PC-3 (cell line): ENCODE measurements around the gene NUB1. TPM values are rescaled to one million over a fixed set of nuclear protein-coding genes. Genes with fewer than 3 reads are reported as not detected.

Source experiments
- ATAC-seq: fragments of 200-7000 bp; cut with Tn5 transposase; 2 replicates; pipeline ENCODE4 v1.9.1; 2020; ENCODE audit warnings: mild to moderate bottlenecking, moderate library complexity
- BruUV-seq: library from RNA; stranded (reverse); fragments of 400-500 nt; replicated peaks from 2 replicates; lab custom pipeline; 2021; lab: Mats Ljungman, UMichigan
- CTCF ChIA-PET: fragments of 300-600 bp; sonication (Branson Sonifier 250); formaldehyde crosslinking; loops from one replicate; lab custom pipeline; 2022; ENCODE audit warnings: antibody characterized with exemption; lab: Charles Lee
- POLR2A ChIA-PET: fragments of 300-600 bp; sonication (Branson Sonifier 250); formaldehyde crosslinking; loops from one replicate; lab custom pipeline; 2022; ENCODE audit warnings: antibody characterized with exemption; ENCODE audit not compliant: unreplicated experiment; lab: Charles Lee
- DNase-seq: peaks from one replicate; pipeline ENCODE4 v3.0.0-alpha.2; 2015
- H2AFZ ChIP-seq: fragments of 300-600 bp; sonication (generic); 2 replicates; pipeline ENCODE4 v1.6.0; 2016; ENCODE audit warnings: antibody characterized with exemption, low read length
- H3F3A ChIP-seq: fragments of 300-600 bp; sonication (generic); one replicate; pipeline ENCODE4 v1.6.0; 2017; ENCODE audit warnings: antibody characterized with exemption, low read length, control low read depth, mild to moderate bottlenecking; ENCODE audit not compliant: unreplicated experiment
- H3K27ac ChIP-seq: fragments of 300-600 bp; sonication (generic); 2 replicates; pipeline ENCODE4 v1.5.1; 2016; ENCODE audit warnings: mild to moderate bottlenecking, low read length
- H3K27me3 ChIP-seq: fragments of 300-600 bp; sonication (generic); 2 replicates; pipeline ENCODE4 v1.6.1; 2016; ENCODE audit warnings: low read length, mixed read lengths
- H3K36me3 ChIP-seq: fragments of 300-600 bp; sonication (generic); 2 replicates; pipeline ENCODE4 v1.6.1; 2016; ENCODE audit warnings: low read depth, mixed run types, low read length, mixed read lengths
- H3K4me1 ChIP-seq: fragments of 300-600 bp; sonication (generic); 2 replicates; pipeline ENCODE4 v1.5.1; 2016; ENCODE audit warnings: low read length; ENCODE audit not compliant: insufficient read depth
- H3K4me2 ChIP-seq: fragments of 300-600 bp; sonication (generic); 2 replicates; pipeline ENCODE4 v1.6.0; 2016; ENCODE audit warnings: low read length
- H3K4me3 ChIP-seq: fragments of 300-600 bp; sonication (generic); 2 replicates; pipeline ENCODE4 v1.5.1; 2016; ENCODE audit warnings: mild to moderate bottlenecking, low read length, mixed read lengths
- H3K79me2 ChIP-seq: fragments of 300-600 bp; sonication (generic); 2 replicates; pipeline ENCODE4 v1.6.1; 2017; ENCODE audit warnings: low read length, mixed read lengths
- H3K9ac ChIP-seq: fragments of 300-600 bp; sonication (generic); 2 replicates; pipeline ENCODE4 v1.6.0; 2016; ENCODE audit warnings: mild to moderate bottlenecking, low read length
- H3K9me2 ChIP-seq: fragments of 300-600 bp; sonication (generic); replicated peaks from 2 replicates; pipeline ENCODE4 v1.6.1; 2016; ENCODE audit warnings: mixed run types, low read length, mixed read lengths
- H3K9me3 ChIP-seq: fragments of 300-600 bp; sonication (generic); 2 replicates; pipeline ENCODE4 v1.6.1; 2016; ENCODE audit warnings: low read length, mixed read lengths
- H4K20me1 ChIP-seq: fragments of 300-600 bp; sonication (generic); 2 replicates; pipeline ENCODE4 v1.6.1; 2016; ENCODE audit warnings: low read length, mixed read lengths
- CTCF ChIP-seq: fragments of 300-600 bp; sonication (generic); conservative IDR thresholded peaks from 2 replicates; pipeline ENCODE4 v1.5.1; 2017; ENCODE audit warnings: antibody characterized with exemption, low read depth, mild to moderate bottlenecking, low read length
- EZH2 ChIP-seq: fragments of 300-600 bp; sonication (generic); IDR thresholded peaks from one replicate; pipeline ENCODE4 v1.6.1; 2017; ENCODE audit warnings: antibody characterized with exemption, mild to moderate bottlenecking, low read length; ENCODE audit not compliant: unreplicated experiment
- EZH2phosphoT487 ChIP-seq: fragments of 300-600 bp; sonication (generic); IDR thresholded peaks from 2 replicates; pipeline ENCODE4 v1.6.1; 2018; ENCODE audit warnings: mild to moderate bottlenecking, antibody characterized with exemption, low read length, borderline replicate concordance
- intact Hi-C: fragments of 100-400 bp; cut with micrococcal nuclease; formaldehyde crosslinking; loops from 2 replicates; pipeline ENCODE4 v1.9.0; 2023
- total RNA-seq: library from RNA; depleted of rRNA; stranded (reverse); fragments of >200 nt; gene quantifications from 2 replicates; pipeline ENCODE4 v1.2.3, GENCODE V29; 2014

Gene NUB1
- total RNA-seq, 1 experiment from 2014 or later, result 40.1 TPM

DNA sequence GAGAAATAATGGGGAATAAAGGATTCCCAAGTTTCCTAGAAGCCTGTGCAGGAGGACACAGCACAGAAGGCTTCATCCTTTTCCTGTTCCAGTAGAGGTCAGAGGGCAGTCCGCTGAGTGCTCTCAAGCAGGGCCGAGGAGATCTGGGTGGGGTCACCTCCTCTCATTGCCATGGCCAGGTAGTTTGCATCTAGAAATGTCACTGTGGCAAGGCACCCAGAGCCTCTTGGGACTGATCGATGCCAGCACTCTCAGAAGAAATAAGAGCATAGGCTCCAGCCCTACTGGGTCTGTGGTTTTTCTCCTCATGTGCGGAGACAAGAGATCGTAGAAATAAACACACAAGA is 7.9 kb downstream of the NUB1 start:
- peaks cover 44% of the 10 kb centered on the region for H3K36me3 ChIP-seq
- TF ChIP-seq CTCF (no peak), EZH2phosphoT487 (no peak), EZH2 (no peak)

DNA sequence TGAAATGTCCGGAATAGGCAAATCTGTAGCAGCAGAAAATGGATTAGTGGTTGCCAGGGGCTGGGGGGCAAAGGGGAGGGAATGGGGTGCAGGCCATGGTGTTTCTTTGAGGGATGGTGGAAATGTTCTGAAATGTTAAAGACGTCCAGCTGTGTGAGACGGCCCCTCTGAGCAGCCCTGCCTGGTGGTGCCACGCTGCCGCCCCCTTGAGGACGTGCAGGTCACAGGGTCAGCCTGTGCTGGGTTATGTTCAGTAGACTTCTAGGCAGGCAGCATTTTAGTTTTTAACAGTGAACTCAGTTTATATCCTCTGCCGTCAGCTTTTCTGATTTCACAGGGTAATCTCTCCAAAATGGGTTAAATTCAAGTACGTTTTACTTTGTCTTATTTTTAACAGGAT is 9.4 kb downstream of the NUB1 start:
- Histone ChIP-seq H4K20me1 (no peaks in the 10 kb centered on the region), H3K27ac (no peak overlapping the region), H3K36me3 (peaks cover 45% of the 10 kb centered on the region), H3K27me3 (no peaks in the 10 kb centered on the region), H3K9me2 (no peaks in the 10 kb centered on the region), H3K4me3 (no peak overlapping the region), H3K79me2 (no peaks in the 10 kb centered on the region), H3F3A (no peaks in the 10 kb centered on the region), H3K4me2 (no peak overlapping the region), H2AFZ (no peak overlapping the region), H3K9me3 (no peaks in the 10 kb centered on the region), H3K9ac (no peak overlapping the region), H3K4me1 (peaks cover 4% of the 10 kb centered on the region)
- ATAC-seq, result no peak
- ChIA-PET CTCF (no interaction called here), POLR2A (no interaction called here)
- BruUV-seq, result no TSS peak
- no peak for DNase-seq
- TF ChIP-seq EZH2phosphoT487 (no peak), CTCF (peak; percentile 49)
- intact Hi-C loops, result no loop called here

More for the DNA sequence above, 7.9 kb downstream of the NUB1 start:
- Histone ChIP-seq H3K79me2 (no peaks in the 10 kb centered on the region), H3K9me3 (no peaks in the 10 kb centered on the region), H3K27ac (no peak overlapping the region), H3K27me3 (no peaks in the 10 kb centered on the region), H3K9ac (no peak overlapping the region), H3F3A (no peaks in the 10 kb centered on the region), H3K4me2 (peak overlapping the region; percentile 65), H3K4me3 (0 out of 2 replicates have a peak overlapping the region, but pooled peaks have one; percentile 44), H2AFZ (no peak overlapping the region), H3K4me1 (peaks cover 9% of the 10 kb centered on the region), H3K9me2 (no peaks in the 10 kb centered on the region), H4K20me1 (no peaks in the 10 kb centered on the region)
- ChIA-PET POLR2A (no interaction called here), CTCF (interaction anchor here (0.7 kb wide), 1 partner anchor 38 kb away, joined by 3 read pairs; no protein-coding TSS in a partner anchor)
- intact Hi-C loops, result no loop called here
- ATAC-seq, result peak; percentile 12; the same call in 1 of the 2 replicates
- BruUV-seq, result TSS peak; percentile 31
- DNase-seq, result no peak

DNA sequence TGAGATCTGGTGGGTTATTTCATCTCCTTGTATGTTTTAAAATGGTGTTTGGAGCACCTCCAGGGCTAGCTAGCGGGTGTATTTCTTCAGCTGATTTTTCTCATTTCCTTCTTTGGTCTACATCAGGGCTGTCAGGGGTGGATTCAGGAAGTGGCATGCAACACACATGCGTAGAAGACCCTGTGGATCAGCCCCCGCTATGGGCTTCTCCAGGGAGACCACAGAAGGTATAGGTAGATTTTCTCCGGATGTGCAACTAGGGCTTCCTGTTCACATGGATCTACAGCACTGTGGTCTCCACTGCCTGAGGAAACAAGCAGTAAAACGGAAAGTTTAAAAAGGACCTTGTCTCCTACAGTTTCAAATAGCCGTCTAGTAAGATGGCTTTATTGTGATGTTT is 10.4 kb downstream of the NUB1 start:
- no TSS peak for BruUV-seq
- Histone ChIP-seq H3K79me2 (no peaks in the 10 kb centered on the region), H3K9me2 (no peaks in the 10 kb centered on the region), H3K27ac (no peak overlapping the region), H3K4me1 (no peaks in the 10 kb centered on the region), H3K27me3 (no peaks in the 10 kb centered on the region), H3K4me3 (no peak overlapping the region), H2AFZ (no peak overlapping the region), H3K4me2 (no peak overlapping the region), H3K36me3 (peaks cover 40% of the 10 kb centered on the region), H4K20me1 (no peaks in the 10 kb centered on the region), H3K9me3 (no peaks in the 10 kb centered on the region), H3F3A (no peaks in the 10 kb centered on the region), H3K9ac (no peak overlapping the region)
- ChIA-PET POLR2A (no interaction called here), CTCF (no interaction called here)
- no peak for ATAC-seq
- TF ChIP-seq EZH2phosphoT487, result no peak
- intact Hi-C loops, result no loop called here
- no peak for DNase-seq
